ENCODE data around the gene PMM2. TPM values are rescaled to one million over a fixed set of nuclear protein-coding genes. Genes with fewer than 3 reads are reported as not detected.
A peak's percentile ranks its signal among the peaks of the same experiment; 100 is the strongest.

The PMM2 gene
- total RNA-seq, 6 experiments from 2014 or later, result 18.6 to 47.8 (median 39.0) TPM

DNA sequence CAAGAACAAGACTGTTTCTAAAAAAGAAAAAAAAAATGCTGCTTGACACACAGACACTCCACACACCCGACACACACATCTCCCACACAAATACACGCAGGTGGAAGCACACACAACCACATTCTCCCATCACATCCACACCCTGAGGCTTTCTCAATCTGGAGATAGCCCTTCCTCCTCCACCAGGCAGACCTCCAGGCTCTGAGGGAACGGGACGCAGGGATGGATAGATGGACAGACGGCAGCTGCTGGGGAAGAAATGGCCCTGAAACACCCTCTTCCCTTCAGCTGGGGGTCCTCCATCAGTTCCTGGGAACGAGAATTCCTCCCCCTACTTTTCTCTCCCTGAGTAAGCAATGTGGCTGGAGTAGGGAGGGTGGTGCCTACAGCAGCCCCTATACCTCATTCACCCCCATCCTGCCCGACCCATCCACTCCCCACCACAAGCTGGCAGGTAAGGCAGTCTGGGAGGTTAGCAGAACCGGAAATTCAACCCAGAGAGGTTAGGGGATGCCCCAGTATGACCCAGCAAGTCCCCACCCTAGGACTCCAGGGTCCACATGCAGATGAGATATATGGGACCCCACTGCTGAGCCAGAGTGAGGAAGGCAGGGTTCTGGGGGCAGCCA, 80.4 kb downstream of the PMM2 start:
- TF ChIP-seq, protein P1, sequence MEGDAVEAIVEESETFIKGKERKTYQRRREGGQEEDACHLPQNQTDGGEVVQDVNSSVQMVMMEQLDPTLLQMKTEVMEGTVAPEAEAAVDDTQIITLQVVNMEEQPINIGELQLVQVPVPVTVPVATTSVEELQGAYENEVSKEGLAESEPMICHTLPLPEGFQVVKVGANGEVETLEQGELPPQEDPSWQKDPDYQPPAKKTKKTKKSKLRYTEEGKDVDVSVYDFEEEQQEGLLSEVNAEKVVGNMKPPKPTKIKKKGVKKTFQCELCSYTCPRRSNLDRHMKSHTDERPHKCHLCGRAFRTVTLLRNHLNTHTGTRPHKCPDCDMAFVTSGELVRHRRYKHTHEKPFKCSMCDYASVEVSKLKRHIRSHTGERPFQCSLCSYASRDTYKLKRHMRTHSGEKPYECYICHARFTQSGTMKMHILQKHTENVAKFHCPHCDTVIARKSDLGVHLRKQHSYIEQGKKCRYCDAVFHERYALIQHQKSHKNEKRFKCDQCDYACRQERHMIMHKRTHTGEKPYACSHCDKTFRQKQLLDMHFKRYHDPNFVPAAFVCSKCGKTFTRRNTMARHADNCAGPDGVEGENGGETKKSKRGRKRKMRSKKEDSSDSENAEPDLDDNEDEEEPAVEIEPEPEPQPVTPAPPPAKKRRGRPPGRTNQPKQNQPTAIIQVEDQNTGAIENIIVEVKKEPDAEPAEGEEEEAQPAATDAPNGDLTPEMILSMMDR (IDR thresholded peaks at IDR 0.05), result no peak
- TF ChIP-seq POLR2A (IDR thresholded peaks at IDR 0.05), result no peak
- no peak overlapping the region for H3K4me3 ChIP-seq
- peaks cover 0 to 3% (median 0%) of the 10 kb centered on the region in 4 donors for H3K4me1 ChIP-seq
- peak in 2 of 4 donors; percentile 3 to 11 for ATAC-seq
- WGBS (ENCODE audit: insufficient coverage, low coverage, low lambda C conversion rate, missing lambda C conversion rate), result 55% methylated on average over 5 of the region's 8 CpGs
- no peaks in the 10 kb centered on the region for H3K9me3 ChIP-seq
- no peaks in the 10 kb centered on the region for H3K27me3 ChIP-seq
- DNase-seq, result no peak
- no peak overlapping the region for H3K27ac ChIP-seq
- intact Hi-C loops (cut with DNase I), result no loop called here
- H3K36me3 ChIP-seq, result no peaks in the 10 kb centered on the region

DNA sequence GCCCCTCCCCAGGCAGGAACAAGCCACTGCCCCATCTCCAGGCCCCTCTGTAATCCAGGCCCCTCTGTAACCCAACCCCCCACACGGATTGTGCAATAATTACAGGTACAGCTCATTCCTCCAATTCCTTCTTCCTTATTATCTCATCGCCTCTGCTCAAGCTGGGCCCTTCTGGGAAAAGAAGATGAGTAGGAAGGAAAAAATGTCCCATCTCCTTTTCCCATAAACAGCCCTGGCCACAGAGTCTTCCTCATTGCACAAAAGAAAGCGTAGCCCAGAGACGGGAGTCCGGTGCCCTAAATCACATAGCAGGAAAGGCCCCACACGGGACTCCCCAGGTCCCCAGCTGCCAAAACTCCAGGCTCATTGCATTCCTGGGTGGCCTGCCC, 80.9 kb downstream of the PMM2 start:
- 49% methylated on average over 6 of the region's 6 CpGs for WGBS (ENCODE audit: insufficient coverage, low coverage, low lambda C conversion rate, missing lambda C conversion rate)
- intact Hi-C loops (cut with DNase I), result no loop called here
- TF ChIP-seq POLR2A (IDR thresholded peaks at IDR 0.05), result no peak
- TF ChIP-seq, protein P1 (IDR thresholded peaks at IDR 0.05), result no peak

DNA sequence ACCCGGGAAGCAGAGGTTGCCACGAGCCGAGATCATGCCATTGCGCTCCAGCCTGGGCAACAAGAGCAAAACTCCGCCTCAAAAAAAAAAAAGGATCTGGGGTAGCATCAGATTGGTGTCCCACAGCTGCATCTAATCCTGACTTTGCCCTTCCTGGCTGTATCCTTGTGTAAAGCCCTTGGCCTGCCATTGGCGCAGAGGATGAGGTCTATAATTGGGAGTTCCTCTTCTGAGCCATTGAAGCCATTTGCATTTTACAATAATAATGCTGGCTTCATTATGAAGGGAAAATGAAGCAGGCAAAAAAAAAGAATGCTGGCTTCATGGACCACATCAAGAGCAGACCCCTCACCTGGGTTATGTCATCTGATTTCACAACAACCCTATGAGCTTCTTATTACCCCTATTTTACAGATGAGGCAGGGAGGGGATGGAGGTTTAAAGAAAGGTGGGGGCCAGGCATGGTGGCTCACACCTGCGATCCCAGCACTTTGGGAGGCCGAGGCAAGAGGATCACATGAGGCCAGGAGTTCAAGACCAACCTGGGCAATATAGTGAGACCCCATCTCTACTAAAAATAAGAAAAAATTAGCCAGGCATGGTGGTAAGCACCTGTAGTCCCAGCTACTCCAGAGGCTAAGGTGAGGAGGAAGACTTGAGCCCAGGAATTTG, 83.3 kb downstream of the PMM2 start:
- WGBS (ENCODE audit: insufficient coverage, low coverage, low lambda C conversion rate, missing lambda C conversion rate), result 82% methylated on average over 6 of the region's 8 CpGs
- intact Hi-C loops (cut with DNase I), result loop anchor here (5.0 to 10.0 kb wide), 3 partner anchors 219 to 316 kb away; no protein-coding TSS in a partner anchor

More for the DNA sequence above, 80.9 kb downstream of the PMM2 start:
- DNase-seq (no peak), ATAC-seq (peak in 2 of 4 donors; percentile 2 to 44)
- no peaks in the 10 kb centered on the region for H3K27me3 ChIP-seq
- H3K4me3 ChIP-seq, result no peak overlapping the region
- peaks cover 0 to 3% (median 0%) of the 10 kb centered on the region in 4 donors for H3K4me1 ChIP-seq
- no peaks in the 10 kb centered on the region for H3K36me3 ChIP-seq
- H3K27ac ChIP-seq, result no peak overlapping the region
- no peaks in the 10 kb centered on the region for H3K9me3 ChIP-seq

DNA sequence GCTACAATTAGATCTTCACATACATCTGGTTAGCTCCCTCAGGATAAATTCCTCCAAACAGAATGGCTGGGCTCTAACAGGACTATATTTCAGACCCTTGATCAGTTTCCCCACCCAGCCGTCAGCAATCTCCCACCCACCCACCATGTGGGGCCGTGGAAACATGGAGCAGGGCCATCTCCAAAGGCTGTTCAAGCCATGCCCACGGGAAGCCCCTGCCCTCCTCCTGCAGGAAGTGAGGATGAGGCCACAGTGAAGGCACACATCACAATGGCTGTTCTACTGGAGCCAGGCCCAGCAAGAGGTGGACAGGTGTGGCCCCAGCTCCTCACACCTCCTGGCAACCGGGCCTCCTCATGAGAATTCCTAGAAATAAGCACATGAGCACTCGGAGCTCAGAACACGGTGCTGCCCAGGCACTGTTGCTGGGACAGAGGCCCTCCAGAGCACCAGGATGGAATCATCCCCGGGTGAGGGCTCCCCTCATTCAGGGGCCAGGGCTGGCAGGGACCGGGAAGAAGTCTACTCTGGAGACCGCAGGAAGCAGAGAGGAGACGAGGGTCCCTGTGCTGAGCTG, 84.5 kb downstream of the PMM2 start, which contains the start of gene LITAFD:
Gene LITAFD (plus strand): TSS at position 311 of the 577 bp plus-strand sequence. CDS start 2,005 bp downstream, outside the sequence.
- intact Hi-C loops (cut with DNase I), result loop anchor here (5.0 to 10.0 kb wide), 3 partner anchors 220 to 317 kb away; no protein-coding TSS in a partner anchor
- H3K4me3 ChIP-seq, result no peak within 1 kb of the TSS
- TF ChIP-seq POLR2A (IDR thresholded peaks at IDR 0.05), result no peak
- TF ChIP-seq, protein P1 (IDR thresholded peaks at IDR 0.05), result no peak
- no peaks in the 10 kb centered on the region for H3K36me3 ChIP-seq
- H3K27me3 ChIP-seq, result no peaks in the 10 kb centered on the region
- no peak within 1 kb of the TSS for H3K27ac ChIP-seq
- H3K9me3 ChIP-seq, result no peaks in the 10 kb centered on the region
- H3K4me1 ChIP-seq, result peaks cover 0 to 3% (median 0%) of the 10 kb centered on the region in 4 donors
- WGBS (ENCODE audit: insufficient coverage, low coverage, low lambda C conversion rate, missing lambda C conversion rate), result 58% methylated on average over 2 of the region's 10 CpGs
- ATAC-seq (no peak), DNase-seq (peak in 2 of 3 donors; percentile 11 to 52)

More for the DNA sequence above, 83.3 kb downstream of the PMM2 start:
- Histone ChIP-seq H3K4me3 (no peak overlapping the region), H3K9me3 (no peaks in the 10 kb centered on the region), H3K4me1 (peaks cover 0 to 3% (median 0%) of the 10 kb centered on the region in 4 donors), H3K36me3 (no peaks in the 10 kb centered on the region), H3K27ac (no peak overlapping the region), H3K27me3 (no peaks in the 10 kb centered on the region)
- peak in 1 of 3 donors; percentile 6 for DNase-seq
- TF ChIP-seq POLR2A (IDR thresholded peaks at IDR 0.05), result no peak
- TF ChIP-seq, protein P1 (IDR thresholded peaks at IDR 0.05), result no peak
- ATAC-seq, result no peak
